GM23338 (cell line): Measurements from ENCODE around the gene SORCS3. TPM values are rescaled to one million over a fixed set of nuclear protein-coding genes. Genes with fewer than 3 reads are reported as not detected.

Source experiments
- ATAC-seq: fragments of 200-7000 bp; cut with Tn5 transposase; 3 replicates; pipeline ENCODE4 v1.9.1; 2020
- DNase-seq: peaks from one replicate; pipeline ENCODE4 v3.0.0-alpha.2; 2015; ENCODE audit warnings: low spot score
- H2AFZ ChIP-seq: fragments of 200-600 bp; sonication (generic); 2 replicates; pipeline ENCODE4 v1.8.0; 2016; ENCODE audit warnings: antibody characterized with exemption, mild to moderate bottlenecking, moderate library complexity
- H3F3A ChIP-seq: fragments of 200-600 bp; sonication (generic); replicated peaks from 2 replicates; pipeline ENCODE4 v1.8.0; 2017; ENCODE audit warnings: antibody characterized with exemption, mixed run types, low read depth
- H3K27ac ChIP-seq: fragments of 200-600 bp; sonication (generic); 2 replicates; pipeline ENCODE4 v1.6.1; 2016; ENCODE audit warnings: low read depth
- H3K27me3 ChIP-seq: fragments of 200-600 bp; sonication (generic); 2 replicates; pipeline ENCODE4 v1.8.0; 2016; ENCODE audit warnings: mild to moderate bottlenecking, mixed run types, moderate library complexity; ENCODE audit not compliant: insufficient read depth
- H3K36me3 ChIP-seq: fragments of 200-600 bp; sonication (generic); 2 replicates; pipeline ENCODE4 v1.8.0; 2016; ENCODE audit warnings: mild to moderate bottlenecking; ENCODE audit not compliant: insufficient read depth
- H3K4me1 ChIP-seq: fragments of 200-600 bp; sonication (generic); 2 replicates; pipeline ENCODE4 v1.8.0; 2016; ENCODE audit warnings: mild to moderate bottlenecking, moderate library complexity; ENCODE audit not compliant: insufficient read depth
- H3K4me2 ChIP-seq: fragments of 200-600 bp; sonication (generic); 2 replicates; pipeline ENCODE4 v1.7.1; 2017; ENCODE audit warnings: mixed run types
- H3K4me3 ChIP-seq: fragments of 200-600 bp; sonication (generic); 2 replicates; pipeline ENCODE4 v1.6.1; 2016; ENCODE audit warnings: mixed run types
- H3K79me2 ChIP-seq: fragments of 200-600 bp; sonication (generic); replicated peaks from 2 replicates; pipeline ENCODE4 v1.8.0; 2017; ENCODE audit warnings: mild to moderate bottlenecking; ENCODE audit not compliant: insufficient read depth
- H3K9me2 ChIP-seq: fragments of 200-600 bp; sonication (generic); 2 replicates; pipeline ENCODE4 v1.8.0; 2017; ENCODE audit not compliant: insufficient read depth
- H4K20me1 ChIP-seq: fragments of 200-600 bp; sonication (generic); replicated peaks from 2 replicates; pipeline ENCODE4 v1.8.0; 2017; ENCODE audit warnings: mild to moderate bottlenecking; ENCODE audit not compliant: insufficient read depth
- H3K27ac Mint-ChIP-seq: 2 replicates; pipeline ENCODE4 v1.8.0; 2020; ENCODE audit warnings: inconsistent platforms, mild to moderate bottlenecking, moderate library complexity, mixed read lengths
- H3K27me3 Mint-ChIP-seq: 3 replicates; pipeline ENCODE4 v1.8.0; 2022; ENCODE audit warnings: low read depth, mild to moderate bottlenecking, moderate library complexity, mixed read lengths, inconsistent platforms; ENCODE audit not compliant: insufficient read depth, poor library complexity
- H3K36me3 Mint-ChIP-seq: 3 replicates; pipeline ENCODE4 v1.8.0; 2021; ENCODE audit warnings: low read depth, mild to moderate bottlenecking, inconsistent platforms, moderate library complexity, mixed read lengths
- H3K4me1 Mint-ChIP-seq: 3 replicates; pipeline ENCODE4 v1.8.0; 2020; ENCODE audit warnings: mild to moderate bottlenecking, inconsistent platforms, mixed read lengths
- H3K4me3 Mint-ChIP-seq: 3 replicates; pipeline ENCODE4 v1.8.0; 2021; ENCODE audit warnings: moderate library complexity, mild to moderate bottlenecking, inconsistent platforms, mixed read lengths
- H3K9me3 Mint-ChIP-seq: 3 replicates; pipeline ENCODE4 v1.8.0; 2020; ENCODE audit warnings: moderate library complexity, mild to moderate bottlenecking, inconsistent platforms, mixed read lengths
- CREB1 ChIP-seq: fragments of 250-450 bp; sonication (Bioruptor Pico); IDR thresholded peaks from 2 replicates; pipeline ENCODE4 v1.5.0; 2020; ENCODE audit warnings: low read depth, mild to moderate bottlenecking, moderate library complexity
- CTCF ChIP-seq, 2 experiments: fragments of 200-600 bp in 1 of 2; sonication (generic) in 1 of 2; conservative IDR thresholded peaks; 2 replicates each; pipeline versions ENCODE4 v1.5.1 to v1.6.1; 2016 to 2017; ENCODE audit warnings: antibody characterized with exemption in 2 of 2, low read depth in 2 of 2, mild to moderate bottlenecking in 2 of 2, moderate library complexity in 1 of 2
- EZH2 ChIP-seq: fragments of 200-600 bp; sonication (generic); IDR thresholded peaks from one replicate; pipeline ENCODE4 v1.8.0; 2017; ENCODE audit warnings: antibody characterized with exemption, mild to moderate bottlenecking, low read depth; ENCODE audit not compliant: unreplicated experiment
- EZH2phosphoT487 ChIP-seq: fragments of 200-600 bp; sonication (generic); IDR thresholded peaks from one replicate; pipeline ENCODE4 v1.8.1; 2018; ENCODE audit warnings: antibody characterized with exemption; ENCODE audit not compliant: unreplicated experiment
- POLR2AphosphoS5 ChIP-seq: IDR thresholded peaks from 2 replicates; pipeline ENCODE4 v1.6.1; 2016; ENCODE audit warnings: antibody characterized with exemption, low read depth
- STAT1 ChIP-seq: IDR thresholded peaks from one replicate; pipeline ENCODE4 v1.6.1; 2016; ENCODE audit warnings: antibody characterized with exemption; ENCODE audit not compliant: unreplicated experiment
- ZNF114 ChIP-seq: fragments of 250-450 bp; sonication (Bioruptor Pico); IDR thresholded peaks from 2 replicates; pipeline ENCODE4 v1.5.0; 2020; ENCODE audit warnings: mild to moderate bottlenecking, moderate library complexity
- ZNF331 ChIP-seq: fragments of 250-450 bp; sonication (Bioruptor Pico); IDR thresholded peaks from 2 replicates; pipeline ENCODE4 v1.5.0; 2020; ENCODE audit warnings: low read depth, mild to moderate bottlenecking, moderate library complexity
- polyA plus RNA-seq: library from polyadenylated mRNA; unstranded; fragments of >200 nt; fragmentation: Nextera tagmentation; extraction: Ambion mirVana; gene quantifications from 2 replicates; pipeline ENCODE4 v1.2.1, GENCODE V29; 2016
- total RNA-seq: library from RNA; depleted of rRNA; stranded (reverse); fragments of >200 nt; shearing (Covaris generic); gene quantifications from 2 replicates; pipeline ENCODE4 v1.2.3, GENCODE V29; 2014
- TF ChIP-seq, protein P1 (sequence below): fragments of 250-450 bp; sonication (Bioruptor Pico); IDR thresholded peaks from 2 replicates; pipeline ENCODE4 v1.5.0; 2020; ENCODE audit warnings: mild to moderate bottlenecking, moderate library complexity

Gene SORCS3
- total and polyA plus RNA-seq, 2 experiments from 2014 or later = 0.37 to 1.4 TPM

DNA sequence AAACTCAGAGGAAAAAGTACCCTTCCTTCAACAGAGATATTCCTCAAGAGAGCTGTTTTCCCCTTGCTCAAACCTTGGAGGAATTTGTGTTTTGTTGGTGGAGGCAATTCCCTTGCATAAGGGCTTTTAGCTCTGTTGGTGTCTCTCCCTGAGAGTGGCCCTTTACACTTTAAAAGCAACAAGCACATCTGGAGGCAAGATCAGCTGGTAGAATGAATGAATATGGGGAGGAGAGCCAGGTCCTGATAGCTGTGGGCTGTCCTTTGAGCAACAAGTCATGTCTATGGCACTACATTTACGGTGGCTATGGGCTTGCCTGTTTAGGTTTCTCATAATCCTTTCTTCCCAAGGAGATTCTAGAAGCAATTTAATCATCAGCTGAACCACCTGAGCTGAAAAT, 384.0 kb downstream of the SORCS3 start (continued):
- TF ChIP-seq, protein P1, sequence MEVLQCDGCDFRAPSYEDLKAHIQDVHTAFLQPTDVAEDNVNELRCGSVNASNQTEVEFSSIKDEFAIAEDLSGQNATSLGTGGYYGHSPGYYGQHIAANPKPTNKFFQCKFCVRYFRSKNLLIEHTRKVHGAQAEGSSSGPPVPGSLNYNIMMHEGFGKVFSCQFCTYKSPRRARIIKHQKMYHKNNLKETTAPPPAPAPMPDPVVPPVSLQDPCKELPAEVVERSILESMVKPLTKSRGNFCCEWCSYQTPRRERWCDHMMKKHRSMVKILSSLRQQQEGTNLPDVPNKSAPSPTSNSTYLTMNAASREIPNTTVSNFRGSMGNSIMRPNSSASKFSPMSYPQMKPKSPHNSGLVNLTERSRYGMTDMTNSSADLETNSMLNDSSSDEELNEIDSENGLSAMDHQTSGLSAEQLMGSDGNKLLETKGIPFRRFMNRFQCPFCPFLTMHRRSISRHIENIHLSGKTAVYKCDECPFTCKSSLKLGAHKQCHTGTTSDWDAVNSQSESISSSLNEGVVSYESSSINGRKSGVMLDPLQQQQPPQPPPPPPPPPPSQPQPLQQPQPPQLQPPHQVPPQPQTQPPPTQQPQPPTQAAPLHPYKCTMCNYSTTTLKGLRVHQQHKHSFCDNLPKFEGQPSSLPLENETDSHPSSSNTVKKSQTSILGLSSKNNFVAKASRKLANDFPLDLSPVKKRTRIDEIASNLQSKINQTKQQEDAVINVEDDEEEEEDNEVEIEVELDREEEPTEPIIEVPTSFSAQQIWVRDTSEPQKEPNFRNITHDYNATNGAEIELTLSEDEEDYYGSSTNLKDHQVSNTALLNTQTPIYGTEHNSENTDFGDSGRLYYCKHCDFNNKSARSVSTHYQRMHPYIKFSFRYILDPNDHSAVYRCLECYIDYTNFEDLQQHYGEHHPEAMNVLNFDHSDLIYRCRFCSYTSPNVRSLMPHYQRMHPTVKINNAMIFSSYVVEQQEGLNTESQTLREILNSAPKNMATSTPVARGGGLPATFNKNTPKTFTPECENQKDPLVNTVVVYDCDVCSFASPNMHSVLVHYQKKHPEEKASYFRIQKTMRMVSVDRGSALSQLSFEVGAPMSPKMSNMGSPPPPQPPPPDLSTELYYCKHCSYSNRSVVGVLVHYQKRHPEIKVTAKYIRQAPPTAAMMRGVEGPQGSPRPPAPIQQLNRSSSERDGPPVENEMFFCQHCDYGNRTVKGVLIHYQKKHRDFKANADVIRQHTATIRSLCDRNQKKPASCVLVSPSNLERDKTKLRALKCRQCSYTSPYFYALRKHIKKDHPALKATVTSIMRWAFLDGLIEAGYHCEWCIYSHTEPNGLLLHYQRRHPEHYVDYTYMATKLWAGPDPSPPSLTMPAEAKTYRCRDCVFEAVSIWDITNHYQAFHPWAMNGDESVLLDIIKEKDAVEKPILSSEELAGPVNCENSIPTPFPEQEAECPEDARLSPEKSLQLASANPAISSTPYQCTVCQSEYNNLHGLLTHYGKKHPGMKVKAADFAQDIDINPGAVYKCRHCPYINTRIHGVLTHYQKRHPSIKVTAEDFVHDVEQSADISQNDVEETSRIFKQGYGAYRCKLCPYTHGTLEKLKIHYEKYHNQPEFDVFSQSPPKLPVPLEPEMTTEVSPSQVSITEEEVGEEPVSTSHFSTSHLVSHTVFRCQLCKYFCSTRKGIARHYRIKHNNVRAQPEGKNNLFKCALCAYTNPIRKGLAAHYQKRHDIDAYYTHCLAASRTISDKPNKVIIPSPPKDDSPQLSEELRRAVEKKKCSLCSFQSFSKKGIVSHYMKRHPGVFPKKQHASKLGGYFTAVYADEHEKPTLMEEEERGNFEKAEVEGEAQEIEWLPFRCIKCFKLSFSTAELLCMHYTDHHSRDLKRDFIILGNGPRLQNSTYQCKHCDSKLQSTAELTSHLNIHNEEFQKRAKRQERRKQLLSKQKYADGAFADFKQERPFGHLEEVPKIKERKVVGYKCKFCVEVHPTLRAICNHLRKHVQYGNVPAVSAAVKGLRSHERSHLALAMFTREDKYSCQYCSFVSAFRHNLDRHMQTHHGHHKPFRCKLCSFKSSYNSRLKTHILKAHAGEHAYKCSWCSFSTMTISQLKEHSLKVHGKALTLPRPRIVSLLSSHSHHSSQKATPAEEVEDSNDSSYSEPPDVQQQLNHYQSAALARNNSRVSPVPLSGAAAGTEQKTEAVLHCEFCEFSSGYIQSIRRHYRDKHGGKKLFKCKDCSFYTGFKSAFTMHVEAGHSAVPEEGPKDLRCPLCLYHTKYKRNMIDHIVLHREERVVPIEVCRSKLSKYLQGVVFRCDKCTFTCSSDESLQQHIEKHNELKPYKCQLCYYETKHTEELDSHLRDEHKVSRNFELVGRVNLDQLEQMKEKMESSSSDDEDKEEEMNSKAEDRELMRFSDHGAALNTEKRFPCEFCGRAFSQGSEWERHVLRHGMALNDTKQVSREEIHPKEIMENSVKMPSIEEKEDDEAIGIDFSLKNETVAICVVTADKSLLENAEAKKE (CRISPR knock-in tag) = no peak
- no peak for TF ChIP-seq EZH2
- no peak for TF ChIP-seq STAT1
- no peak for TF ChIP-seq CTCF (conservative IDR thresholded peaks at IDR 0.05; ENCODE audit: low read depth in 2 of 2)

- DNase-seq (no peak), ATAC-seq (no peak)
- H3K4me1 Mint-ChIP-seq = peaks cover 26% of the 10 kb centered on the region
- no peaks in the 10 kb centered on the region for H4K20me1 ChIP-seq
- H3K9me2 ChIP-seq = peaks cover 22% of the 10 kb centered on the region
- H3K4me3 Mint-ChIP-seq = no peak overlapping the region
- no peaks in the 10 kb centered on the region for H3K36me3 ChIP-seq
- H3K79me2 ChIP-seq = no peaks in the 10 kb centered on the region
- no peak overlapping the region for H3K27ac ChIP-seq
- H3K27me3 Mint-ChIP-seq = no peaks in the 10 kb centered on the region
- no peak overlapping the region for H3K4me2 ChIP-seq
- H3K27me3 ChIP-seq = no peaks in the 10 kb centered on the region
- H3K4me1 ChIP-seq = peaks cover 28% of the 10 kb centered on the region
- H3K27ac Mint-ChIP-seq = no peak overlapping the region
- H3K9me3 Mint-ChIP-seq = no peaks in the 10 kb centered on the region
- no peaks in the 10 kb centered on the region for H3K36me3 Mint-ChIP-seq
- H3F3A ChIP-seq = no peaks in the 10 kb centered on the region
- H3K4me3 ChIP-seq = no peak overlapping the region
- H2AFZ ChIP-seq = no peak overlapping the region
- TF ChIP-seq EZH2phosphoT487 (no peak), ZNF331 (CRISPR knock-in tag) (no peak), POLR2AphosphoS5 (no peak), CREB1 (CRISPR knock-in tag) (no peak), ZNF114 (CRISPR knock-in tag) (no peak), STAT1 (no peak)
- TF ChIP-seq, protein P1 (CRISPR knock-in tag) = no peak
Measured at GRCh38 chr10:105026566-105026965, 385.5 kb downstream of the SORCS3 start.
